ENCODE data around the gene SDR42E2. TPM values are rescaled to one million over a fixed set of nuclear protein-coding genes. Genes with fewer than 3 reads are reported as not detected.

Gene SDR42E2
- total and polyA plus RNA-seq, 2 donors from 2014 or later = not detected

- intact Hi-C loops (cut with DNase I) = loop anchor here (5.0 kb wide), 1 partner anchor 184 kb away; the partner anchor contains the start of gene PDZD9
- Histone ChIP-seq H3K36me3 (ENCODE audit: control insufficient read depth in 2 of 3, insufficient read depth in 3 of 3, low read length in 3 of 3) (no peaks in the 10 kb centered on the region), H3K27me3 (ENCODE audit: control insufficient read depth, insufficient read depth, low read length) (no peaks in the 10 kb centered on the region), H3K9ac (ENCODE audit: low read length in 3 of 3) (no peak overlapping the region), H3K4me3 (ENCODE audit: low read length in 3 of 3) (no peak overlapping the region), H3K9me3 (ENCODE audit: control insufficient read depth in 2 of 3, insufficient read depth in 1 of 3, low read length in 3 of 3) (no peaks in the 10 kb centered on the region), H3K27ac (ENCODE audit: low read depth in 2 of 2, low read length in 2 of 2) (no peak overlapping the region), H3K4me1 (ENCODE audit: control insufficient read depth in 2 of 3, insufficient read depth in 2 of 3, low read depth in 1 of 3, low read length in 3 of 3) (peaks cover 0 to 16% (median 4%) of the 10 kb centered on the region in 3 donors)
- no peak for FAIRE-seq
- TF ChIP-seq CTCF (IDR thresholded peaks at IDR 0.05; ENCODE audit: borderline replicate concordance, extremely low read depth, insufficient read depth) = no peak
- no peak for DNase-seq
These were observed 24.2 kb downstream of the SDR42E2 start for GRCh38 chr16:22186517-22186916.

DNA sequence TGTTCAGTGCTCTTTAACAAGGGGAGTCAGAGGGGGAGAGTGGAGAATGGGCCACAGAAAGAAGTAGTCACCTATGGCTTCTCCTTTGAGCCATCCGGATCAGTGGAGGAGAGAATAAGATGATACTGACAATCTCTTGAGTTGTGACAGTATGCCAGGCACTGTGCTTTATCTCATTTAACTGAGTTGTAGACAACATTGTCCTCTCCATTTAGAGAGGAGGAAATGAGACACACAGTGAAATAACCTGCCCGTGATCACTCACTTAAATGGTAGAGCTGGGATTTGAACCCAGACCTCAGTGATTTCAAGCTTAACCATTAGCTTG, 25.9 kb downstream of the SDR42E2 start:
- no peak for TF ChIP-seq CTCF (IDR thresholded peaks at IDR 0.05; ENCODE audit: borderline replicate concordance, extremely low read depth, insufficient read depth)
- intact Hi-C loops (cut with DNase I) = loop anchor here (5.0 kb wide), 1 partner anchor 186 kb away; the partner anchor contains the start of gene PDZD9
- Histone ChIP-seq H3K9me3 (ENCODE audit: control insufficient read depth in 2 of 3, insufficient read depth in 1 of 3, low read length in 3 of 3) (no peaks in the 10 kb centered on the region), H3K9ac (ENCODE audit: low read length in 3 of 3) (no peak overlapping the region), H3K4me3 (ENCODE audit: low read length in 3 of 3) (no peak overlapping the region), H3K36me3 (ENCODE audit: control insufficient read depth in 2 of 3, insufficient read depth in 3 of 3, low read length in 3 of 3) (no peaks in the 10 kb centered on the region), H3K4me1 (ENCODE audit: control insufficient read depth in 2 of 3, insufficient read depth in 2 of 3, low read depth in 1 of 3, low read length in 3 of 3) (peaks cover 0 to 26% (median 8%) of the 10 kb centered on the region in 3 donors), H3K27ac (ENCODE audit: low read depth in 2 of 2, low read length in 2 of 2) (no peak overlapping the region), H3K27me3 (ENCODE audit: control insufficient read depth, insufficient read depth, low read length) (no peaks in the 10 kb centered on the region)
- DNase-seq (no peak), FAIRE-seq (no peak)

- H3K27ac ChIP-seq (ENCODE audit: low read depth in 2 of 2, low read length in 2 of 2) = peak overlapping the region in 1 of 2 donors; percentile 99
- no peaks in the 10 kb centered on the region for H3K36me3 ChIP-seq (ENCODE audit: control insufficient read depth in 2 of 3, insufficient read depth in 3 of 3, low read length in 3 of 3)
- H3K4me3 ChIP-seq (ENCODE audit: low read length in 3 of 3) = no peak overlapping the region
- H3K4me1 ChIP-seq (ENCODE audit: control insufficient read depth in 2 of 3, insufficient read depth in 2 of 3, low read depth in 1 of 3, low read length in 3 of 3) = peaks cover 0 to 26% (median 8%) of the 10 kb centered on the region in 3 donors
- TF ChIP-seq CTCF (IDR thresholded peaks at IDR 0.05; ENCODE audit: borderline replicate concordance, extremely low read depth, insufficient read depth) = peak; percentile 88
- H3K9ac ChIP-seq (ENCODE audit: low read length in 3 of 3) = peak overlapping the region in 2 of 3 donors; percentile 12 to 19
- intact Hi-C loops (cut with DNase I) = loop anchor here (5.0 kb wide), 1 partner anchor 187 kb away; the partner anchor contains the start of gene PDZD9
- DNase-seq (peak; percentile 72 to 91 (median 83)), FAIRE-seq (peak; percentile 30)
- no peaks in the 10 kb centered on the region for H3K9me3 ChIP-seq (ENCODE audit: control insufficient read depth in 2 of 3, insufficient read depth in 1 of 3, low read length in 3 of 3)
- no peaks in the 10 kb centered on the region for H3K27me3 ChIP-seq (ENCODE audit: control insufficient read depth, insufficient read depth, low read length)
These were observed 26.5 kb downstream of the SDR42E2 start for GRCh38 chr16:22188595-22189442.

Data from kidney (tissue), 14 donors.